ENCODE measurements around the gene CFAP57.

GRCh38 chr1:43152866-43153265 lies 19.3 kb upstream of the CFAP57 start:
- TF ChIP-seq CTCF (conservative IDR thresholded peaks at IDR 0.05): no peak
- no peak for TF ChIP-seq EZH2 (IDR thresholded peaks at IDR 0.05; ENCODE audit: low read depth)
